ENCODE measurements around the gene RIPK4.

Gene RIPK4

GRCh38 chr21:41739936-41740335 is 26.9 kb downstream of the RIPK4 start:
- DNase-seq (ENCODE audit: low read depth, low spot score), result no peak
- TF ChIP-seq, protein P1, sequence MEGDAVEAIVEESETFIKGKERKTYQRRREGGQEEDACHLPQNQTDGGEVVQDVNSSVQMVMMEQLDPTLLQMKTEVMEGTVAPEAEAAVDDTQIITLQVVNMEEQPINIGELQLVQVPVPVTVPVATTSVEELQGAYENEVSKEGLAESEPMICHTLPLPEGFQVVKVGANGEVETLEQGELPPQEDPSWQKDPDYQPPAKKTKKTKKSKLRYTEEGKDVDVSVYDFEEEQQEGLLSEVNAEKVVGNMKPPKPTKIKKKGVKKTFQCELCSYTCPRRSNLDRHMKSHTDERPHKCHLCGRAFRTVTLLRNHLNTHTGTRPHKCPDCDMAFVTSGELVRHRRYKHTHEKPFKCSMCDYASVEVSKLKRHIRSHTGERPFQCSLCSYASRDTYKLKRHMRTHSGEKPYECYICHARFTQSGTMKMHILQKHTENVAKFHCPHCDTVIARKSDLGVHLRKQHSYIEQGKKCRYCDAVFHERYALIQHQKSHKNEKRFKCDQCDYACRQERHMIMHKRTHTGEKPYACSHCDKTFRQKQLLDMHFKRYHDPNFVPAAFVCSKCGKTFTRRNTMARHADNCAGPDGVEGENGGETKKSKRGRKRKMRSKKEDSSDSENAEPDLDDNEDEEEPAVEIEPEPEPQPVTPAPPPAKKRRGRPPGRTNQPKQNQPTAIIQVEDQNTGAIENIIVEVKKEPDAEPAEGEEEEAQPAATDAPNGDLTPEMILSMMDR (IDR thresholded peaks at IDR 0.05; ENCODE audit: insufficient read depth, low read length, missing control alignments), result no peak
- no peak overlapping the region for H3K4me3 ChIP-seq (ENCODE audit: low read depth, low read length)
- POLR2A ChIA-PET, result no interaction called here
- CTCF ChIA-PET, result interaction anchor here (0.7 kb wide), 2 partner anchors 9 to 26 kb away, joined by 3 read pairs; no protein-coding TSS in a partner anchor

DNA sequence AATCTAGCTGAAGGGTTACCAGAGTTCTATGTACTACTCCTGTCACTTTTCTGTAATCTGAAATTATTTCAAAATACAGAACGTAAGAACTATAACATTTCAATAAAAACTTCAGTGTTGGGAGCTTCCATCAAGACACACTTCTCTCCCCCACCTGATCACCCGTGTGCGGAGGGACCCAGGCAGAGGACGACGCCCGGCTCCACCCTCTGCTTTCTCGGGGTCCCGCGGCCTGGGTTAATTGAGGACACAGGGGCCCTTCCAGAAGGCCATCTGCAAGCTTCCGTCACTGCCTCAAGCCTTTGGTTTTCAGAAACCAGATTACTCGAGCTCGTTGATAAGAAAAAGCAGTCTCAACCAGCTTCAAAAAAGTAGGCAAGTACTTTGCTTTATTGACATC is 27.8 kb downstream of the RIPK4 start:
- no peak overlapping the region for H3K4me3 ChIP-seq (ENCODE audit: low read depth, low read length)
- TF ChIP-seq, protein P1 (IDR thresholded peaks at IDR 0.05; ENCODE audit: insufficient read depth, low read length, missing control alignments), result no peak
- CTCF ChIA-PET, result no interaction called here
- DNase-seq (ENCODE audit: low read depth, low spot score), result no peak
- POLR2A ChIA-PET, result no interaction called here

DNA sequence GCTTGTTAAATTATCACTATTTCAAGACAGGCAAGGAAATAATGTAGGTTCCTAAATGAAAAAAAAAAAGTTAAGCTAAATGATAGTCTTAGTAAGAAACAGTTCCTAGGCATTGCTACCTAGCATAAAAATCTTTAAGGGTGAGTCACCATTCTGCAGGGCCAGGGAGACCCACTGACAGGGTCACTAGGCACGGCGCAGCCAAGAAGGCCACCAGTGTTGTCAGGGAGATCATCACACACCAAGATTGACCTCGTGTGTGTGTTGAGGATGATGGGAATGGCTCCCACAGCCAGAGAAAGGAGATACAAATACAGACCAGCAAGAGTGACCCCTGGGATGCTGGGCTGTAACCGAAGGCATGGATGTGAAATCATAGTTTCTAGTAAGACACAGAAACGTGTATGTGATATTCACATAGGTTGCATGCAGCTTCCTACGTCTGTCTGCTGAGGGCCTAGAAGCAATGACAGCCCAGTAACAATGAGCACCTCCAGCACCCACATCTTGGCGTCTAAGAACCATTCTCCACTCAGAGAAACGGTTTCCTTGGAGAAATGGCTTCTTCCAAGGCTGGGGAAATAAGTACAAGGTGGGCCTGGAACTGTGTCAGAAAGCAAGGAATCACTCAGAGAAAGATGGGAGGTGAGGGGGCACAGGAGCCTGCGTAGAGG is 29.1 kb downstream of the RIPK4 start:
- TF ChIP-seq, protein P1 (IDR thresholded peaks at IDR 0.05; ENCODE audit: insufficient read depth, low read length, missing control alignments), result no peak
- DNase-seq (ENCODE audit: low read depth, low spot score), result no peak
- CTCF ChIA-PET, result no interaction called here
- H3K4me3 ChIP-seq (ENCODE audit: low read depth, low read length), result no peak overlapping the region
- POLR2A ChIA-PET, result no interaction called here

DNA sequence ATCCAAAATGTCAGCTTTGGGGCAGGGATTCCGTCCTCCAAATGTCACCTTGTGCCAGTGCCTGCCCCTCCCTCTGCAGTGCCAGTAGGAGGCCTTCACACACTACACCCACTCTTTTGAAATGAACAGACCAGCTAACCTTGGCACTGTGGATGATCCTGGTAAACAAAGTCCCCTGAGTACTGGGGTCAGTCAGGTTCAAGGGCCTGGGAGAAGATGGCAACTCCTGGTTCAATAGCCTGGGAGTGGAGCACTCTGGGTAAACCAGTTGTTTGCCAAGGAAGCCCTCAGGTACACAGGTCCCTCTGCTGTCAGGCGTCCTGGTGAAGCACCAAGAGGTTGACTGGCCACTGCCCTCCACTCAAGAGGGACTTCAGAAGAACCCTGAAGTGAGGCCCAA is 30.4 kb downstream of the RIPK4 start:
- CTCF ChIA-PET, result no interaction called here
- DNase-seq (ENCODE audit: low read depth, low spot score), result no peak
- no peak overlapping the region for H3K4me3 ChIP-seq (ENCODE audit: low read depth, low read length)
- POLR2A ChIA-PET, result no interaction called here
- TF ChIP-seq, protein P1 (IDR thresholded peaks at IDR 0.05; ENCODE audit: insufficient read depth, low read length, missing control alignments), result no peak

DNA sequence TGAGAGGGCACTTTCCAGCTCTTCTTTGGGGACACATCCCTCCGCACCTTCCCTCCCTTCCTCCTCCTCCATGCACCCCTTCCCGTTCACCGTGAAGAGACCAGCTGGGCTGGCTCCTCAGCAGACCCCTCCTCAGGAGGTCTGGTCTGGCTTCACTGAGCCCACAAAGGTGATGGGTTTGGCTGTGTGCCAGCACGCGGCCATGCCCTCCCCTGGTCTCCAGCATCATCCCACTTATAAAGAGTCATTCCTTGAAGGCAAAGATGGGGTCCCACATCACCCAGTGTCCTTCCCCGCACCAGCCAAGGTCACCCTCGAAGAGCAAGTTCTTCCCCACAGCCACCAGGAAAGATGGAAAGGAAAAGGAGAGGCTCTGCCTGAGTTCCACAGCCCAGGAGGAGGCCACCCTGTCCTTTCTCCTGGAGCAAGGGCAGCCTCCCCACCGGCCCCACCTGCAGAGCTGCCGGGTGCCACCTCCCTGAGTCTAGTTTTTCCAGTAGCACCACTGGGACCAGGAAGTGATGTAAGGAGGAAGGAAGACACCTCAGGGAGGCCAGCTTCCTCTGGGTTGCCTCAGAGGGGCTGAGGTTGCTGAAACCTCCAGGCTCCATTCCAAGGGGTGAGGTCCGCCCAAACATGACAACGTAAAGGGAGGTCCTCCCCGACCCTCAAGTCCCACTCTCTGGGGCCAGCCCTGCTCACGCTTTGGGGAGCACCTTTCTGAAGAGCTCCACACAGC is 32.7 kb downstream of the RIPK4 start:
- no peak overlapping the region for H3K4me3 ChIP-seq (ENCODE audit: low read depth, low read length)
- TF ChIP-seq, protein P1 (IDR thresholded peaks at IDR 0.05; ENCODE audit: insufficient read depth, low read length, missing control alignments), result no peak
- ChIA-PET POLR2A (no interaction called here), CTCF (no interaction called here)
- DNase-seq (ENCODE audit: low read depth, low spot score), result no peak

- H3K4me3 ChIP-seq (ENCODE audit: low read depth, low read length), result no peak overlapping the region
- CTCF ChIA-PET, result interaction anchor here (1.2 to 1.7 kb wide), 2 partner anchors 9 to 118 kb away, joined by 3 to 4 read pairs; no protein-coding TSS in a partner anchor
- no peak for DNase-seq (ENCODE audit: low read depth, low spot score)
- POLR2A ChIA-PET, result no interaction called here
- TF ChIP-seq, protein P1 (IDR thresholded peaks at IDR 0.05; ENCODE audit: insufficient read depth, low read length, missing control alignments), result no peak
Measured at GRCh38 chr21:41731081-41731480, 35.8 kb downstream of the RIPK4 start.

Measured in AG04449 (cell line).